AG09319 (cell line): ENCODE measurements around the gene NR4A3.

Experiments used
- DNase-seq: peaks from one replicate; pipeline ENCODE4 v3.0.0-alpha.2; 2010; ENCODE audit warnings: low read depth; ENCODE audit errors: extremely low read depth
- CTCF ChIP-seq: IDR thresholded peaks from 2 replicates; pipeline ENCODE4 v1.5.1; 2011; ENCODE audit warnings: low read depth, mild to moderate bottlenecking, inconsistent platforms, low read length, moderate library complexity

Gene NR4A3

GRCh38 chr9:99807276-99807852, 14.3 kb upstream of the NR4A3 start:
- no peak for DNase-seq
- TF ChIP-seq CTCF = peak; percentile 70

- TF ChIP-seq CTCF = no peak
- DNase-seq = no peak
Measured at GRCh38 chr9:99807956-99808355, 13.7 kb upstream of the NR4A3 start.

- no peak for TF ChIP-seq CTCF
- DNase-seq = no peak
Measured at GRCh38 chr9:99808454-99808853, 13.2 kb upstream of the NR4A3 start.

GRCh38 chr9:99809586-99810319, 11.9 kb upstream of the NR4A3 start:
- TF ChIP-seq CTCF = no peak
- no peak for DNase-seq

GRCh38 chr9:99811172-99811571, 10.5 kb upstream of the NR4A3 start:
- no peak for TF ChIP-seq CTCF
- no peak for DNase-seq

GRCh38 chr9:99811598-99812383, 9.9 kb upstream of the NR4A3 start:
- no peak for DNase-seq
- TF ChIP-seq CTCF = no peak

GRCh38 chr9:99813739-99814138, 7.9 kb upstream of the NR4A3 start:
- DNase-seq = no peak
- no peak for TF ChIP-seq CTCF
